ENCODE data around the gene REEP1. TPM values are rescaled to one million over a fixed set of nuclear protein-coding genes. Genes with fewer than 3 reads are reported as not detected.

Gene REEP1
- total RNA-seq, 2 experiments from 2014 or later, result not detected

DNA sequence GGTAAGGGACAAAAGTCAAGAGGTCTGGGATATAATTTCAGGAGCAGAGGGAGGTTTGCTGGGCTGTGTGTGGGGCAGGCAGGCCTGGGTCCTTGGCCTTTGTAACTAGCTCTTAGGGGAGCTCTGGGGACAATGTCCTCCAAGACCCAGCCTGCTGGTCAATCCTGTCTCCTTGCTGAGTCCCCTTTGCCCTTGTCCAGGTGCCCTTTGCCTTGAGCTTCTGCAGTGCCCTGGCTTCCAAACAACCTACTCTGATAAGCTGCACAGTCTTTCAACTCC lies 30.0 kb upstream of the REEP1 start:
- CTCF ChIA-PET (ENCODE audit: unreplicated experiment), result interaction anchor here (0.6 to 0.9 kb wide), 2 partner anchors 15 to 693 kb away, joined by 3 read pairs; no protein-coding TSS in a partner anchor
- no peaks in the 10 kb centered on the region for H3K36me3 ChIP-seq (ENCODE audit: insufficient read depth, low read length)
- no peaks in the 10 kb centered on the region for H3K79me2 ChIP-seq (ENCODE audit: insufficient read depth, low read depth, low read length)
- DNase-seq (ENCODE audit: low spot score), result no peak
- H4K20me1 ChIP-seq (ENCODE audit: insufficient read depth, low read length), result no peaks in the 10 kb centered on the region
- no peaks in the 10 kb centered on the region for H3K4me1 ChIP-seq (ENCODE audit: insufficient read depth, low read length, poor library complexity, severe bottlenecking)
- H3K4me2 ChIP-seq (ENCODE audit: low read length), result no peak overlapping the region
- POLR2A ChIA-PET, result no interaction called here
- no peak overlapping the region for H2AFZ ChIP-seq (ENCODE audit: low read length)
- H3K4me3 ChIP-seq (ENCODE audit: low read depth, low read length, poor library complexity, severe bottlenecking), result no peak overlapping the region
- H3K27ac ChIP-seq (ENCODE audit: low read depth, low read length, poor library complexity, severe bottlenecking), result no peak overlapping the region
- H3K9me3 ChIP-seq (ENCODE audit: low read length), result no peaks in the 10 kb centered on the region
- intact Hi-C loops (cut with micrococcal nuclease; ENCODE audit: unreplicated experiment), result loop anchor here (5.0 kb wide), 1 partner anchor 125 kb away; no protein-coding TSS in a partner anchor
- H3K9me2 ChIP-seq (ENCODE audit: insufficient read depth, low read length), result no peaks in the 10 kb centered on the region
- TF ChIP-seq EZH2phosphoT487 (IDR thresholded peaks at IDR 0.05; ENCODE audit: borderline replicate concordance, low read depth, low read length), result no peak
- TF ChIP-seq, protein P1, sequence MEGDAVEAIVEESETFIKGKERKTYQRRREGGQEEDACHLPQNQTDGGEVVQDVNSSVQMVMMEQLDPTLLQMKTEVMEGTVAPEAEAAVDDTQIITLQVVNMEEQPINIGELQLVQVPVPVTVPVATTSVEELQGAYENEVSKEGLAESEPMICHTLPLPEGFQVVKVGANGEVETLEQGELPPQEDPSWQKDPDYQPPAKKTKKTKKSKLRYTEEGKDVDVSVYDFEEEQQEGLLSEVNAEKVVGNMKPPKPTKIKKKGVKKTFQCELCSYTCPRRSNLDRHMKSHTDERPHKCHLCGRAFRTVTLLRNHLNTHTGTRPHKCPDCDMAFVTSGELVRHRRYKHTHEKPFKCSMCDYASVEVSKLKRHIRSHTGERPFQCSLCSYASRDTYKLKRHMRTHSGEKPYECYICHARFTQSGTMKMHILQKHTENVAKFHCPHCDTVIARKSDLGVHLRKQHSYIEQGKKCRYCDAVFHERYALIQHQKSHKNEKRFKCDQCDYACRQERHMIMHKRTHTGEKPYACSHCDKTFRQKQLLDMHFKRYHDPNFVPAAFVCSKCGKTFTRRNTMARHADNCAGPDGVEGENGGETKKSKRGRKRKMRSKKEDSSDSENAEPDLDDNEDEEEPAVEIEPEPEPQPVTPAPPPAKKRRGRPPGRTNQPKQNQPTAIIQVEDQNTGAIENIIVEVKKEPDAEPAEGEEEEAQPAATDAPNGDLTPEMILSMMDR (conservative IDR thresholded peaks at IDR 0.05; ENCODE audit: low read length), result no peak
- BruUV-seq (replicated peaks), result no TSS peak

DNA sequence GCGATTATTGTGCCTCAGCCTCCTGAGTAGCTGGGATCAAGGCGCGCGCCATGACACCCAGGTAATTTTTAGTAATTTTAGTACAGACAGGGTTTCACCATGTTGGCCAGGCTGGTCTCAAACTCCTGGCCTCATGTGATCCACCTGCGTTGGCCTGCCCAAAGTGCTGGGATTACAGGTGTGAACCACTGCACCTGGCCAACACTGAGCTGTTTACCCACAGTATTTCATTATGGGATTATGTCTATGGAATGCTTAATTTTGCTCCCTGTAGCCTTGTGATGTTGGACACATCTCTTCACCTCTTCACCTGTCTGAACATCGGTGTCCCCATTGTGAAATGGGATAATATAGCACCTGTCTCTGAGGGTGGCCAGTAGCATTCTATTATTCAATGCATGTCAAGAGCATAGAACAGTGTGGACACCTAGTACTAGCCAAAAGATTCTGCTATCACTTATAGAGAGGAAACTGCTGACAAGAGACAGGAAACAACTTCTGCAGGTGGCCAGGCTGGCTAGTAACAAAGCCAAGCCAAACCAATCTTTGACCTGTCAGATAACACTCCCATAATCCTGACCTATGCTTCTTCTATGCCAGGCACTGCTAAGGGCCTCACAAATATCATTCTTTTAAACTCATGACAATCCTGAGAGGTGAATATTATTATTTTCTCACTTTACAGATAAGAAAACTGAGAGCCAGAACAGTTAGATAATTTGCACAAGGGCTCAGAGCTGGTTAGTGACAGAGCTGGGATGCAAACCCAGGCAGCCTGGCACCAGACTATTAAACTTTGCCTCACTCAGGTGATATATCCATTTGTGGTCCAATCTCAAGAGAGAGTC lies 29.4 kb upstream of the REEP1 start:
- intact Hi-C loops (cut with micrococcal nuclease; ENCODE audit: unreplicated experiment), result loop anchor here (5.0 kb wide), 1 partner anchor 125 kb away; no protein-coding TSS in a partner anchor
- Histone ChIP-seq H3K4me2 (ENCODE audit: low read length) (no peak overlapping the region), H4K20me1 (ENCODE audit: insufficient read depth, low read length) (no peaks in the 10 kb centered on the region), H3K4me1 (ENCODE audit: insufficient read depth, low read length, poor library complexity, severe bottlenecking) (no peaks in the 10 kb centered on the region), H3K79me2 (ENCODE audit: insufficient read depth, low read depth, low read length) (no peaks in the 10 kb centered on the region), H2AFZ (ENCODE audit: low read length) (no peak overlapping the region), H3K4me3 (ENCODE audit: low read depth, low read length, poor library complexity, severe bottlenecking) (no peak overlapping the region), H3K27ac (ENCODE audit: low read depth, low read length, poor library complexity, severe bottlenecking) (no peak overlapping the region), H3K9me2 (ENCODE audit: insufficient read depth, low read length) (no peaks in the 10 kb centered on the region), H3K36me3 (ENCODE audit: insufficient read depth, low read length) (no peaks in the 10 kb centered on the region), H3K9me3 (ENCODE audit: low read length) (no peaks in the 10 kb centered on the region)
- ChIA-PET POLR2A (interaction anchor here (0.7 to 1.2 kb wide), 3 partner anchors 7 to 146 kb away, joined by 3 to 4 read pairs (median 3); no protein-coding TSS in a partner anchor), CTCF (ENCODE audit: unreplicated experiment) (interaction anchor here (0.6 to 0.9 kb wide), 2 partner anchors 16 to 692 kb away, joined by 3 read pairs; no protein-coding TSS in a partner anchor)
- TF ChIP-seq EZH2phosphoT487 (IDR thresholded peaks at IDR 0.05; ENCODE audit: borderline replicate concordance, low read depth, low read length), result no peak
- TF ChIP-seq, protein P1 (conservative IDR thresholded peaks at IDR 0.05; ENCODE audit: low read length), result no peak
- DNase-seq (ENCODE audit: low spot score), result no peak
- BruUV-seq (replicated peaks), result no TSS peak

DNA sequence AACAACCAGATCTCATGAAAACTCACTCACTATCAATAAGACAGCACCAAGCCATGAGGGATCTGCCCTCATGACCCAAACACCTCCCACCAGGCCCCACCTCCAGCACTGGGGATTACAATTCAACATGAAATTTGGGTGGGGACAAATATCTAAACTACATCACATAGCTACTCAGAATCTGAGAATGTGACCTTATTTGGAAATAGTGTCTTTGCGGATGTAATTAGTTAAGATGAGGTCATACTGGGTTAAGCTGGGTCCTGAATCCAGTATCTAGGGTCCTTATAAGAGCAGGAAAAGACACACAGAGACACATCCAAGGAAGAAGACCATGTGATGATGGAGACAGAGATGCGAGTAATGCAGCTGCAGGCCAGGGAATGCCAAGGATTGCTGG lies 27.5 kb upstream of the REEP1 start:
- Histone ChIP-seq H3K27ac (ENCODE audit: low read depth, low read length, poor library complexity, severe bottlenecking) (no peak overlapping the region), H3K79me2 (ENCODE audit: insufficient read depth, low read depth, low read length) (no peaks in the 10 kb centered on the region), H3K4me2 (ENCODE audit: low read length) (no peak overlapping the region), H3K36me3 (ENCODE audit: insufficient read depth, low read length) (no peaks in the 10 kb centered on the region), H4K20me1 (ENCODE audit: insufficient read depth, low read length) (no peaks in the 10 kb centered on the region), H3K4me3 (ENCODE audit: low read depth, low read length, poor library complexity, severe bottlenecking) (no peak overlapping the region), H2AFZ (ENCODE audit: low read length) (no peak overlapping the region), H3K4me1 (ENCODE audit: insufficient read depth, low read length, poor library complexity, severe bottlenecking) (no peaks in the 10 kb centered on the region), H3K9me3 (ENCODE audit: low read length) (no peaks in the 10 kb centered on the region), H3K9me2 (ENCODE audit: insufficient read depth, low read length) (no peaks in the 10 kb centered on the region)
- ChIA-PET POLR2A (no interaction called here), CTCF (ENCODE audit: unreplicated experiment) (no interaction called here)
- no peak for DNase-seq (ENCODE audit: low spot score)
- BruUV-seq (replicated peaks), result no TSS peak
- TF ChIP-seq, protein P1 (conservative IDR thresholded peaks at IDR 0.05; ENCODE audit: low read length), result no peak
- TF ChIP-seq EZH2phosphoT487 (IDR thresholded peaks at IDR 0.05; ENCODE audit: borderline replicate concordance, low read depth, low read length), result no peak
- intact Hi-C loops (cut with micrococcal nuclease; ENCODE audit: unreplicated experiment), result loop anchor here (5.0 kb wide), 1 partner anchor 123 kb away; no protein-coding TSS in a partner anchor
